Stomach (tissue), 4 donors: ENCODE measurements around the gene STON2.

Experiments used
- CTCF ChIP-seq, 7 experiments: fragments of 450-650 bp in 4 of 7; fragments of 200-600 bp in 3 of 7; sonication (generic) in 3 of 7; IDR thresholded peaks; one replicate each; pipeline ENCODE4 v1.5.1; 2016 to 2019; ENCODE audit warnings: antibody characterized with exemption in 7 of 7, control low read depth in 2 of 7, mild to moderate bottlenecking in 1 of 7
- EP300 ChIP-seq: sonication (generic); formaldehyde crosslinking; IDR thresholded peaks from one replicate; pipeline ENCODE4 v1.6.1; 2017; ENCODE audit warnings: antibody characterized with exemption
- POLR2AphosphoS5 ChIP-seq, 3 donors: sonication (generic); formaldehyde crosslinking; IDR thresholded peaks; one replicate each; pipeline ENCODE4 v1.6.1; 2016; ENCODE audit warnings: antibody characterized with exemption in 3 of 3

- TF ChIP-seq EP300 (no peak), POLR2AphosphoS5 (IDR thresholded peaks at IDR 0.05) (no peak), CTCF (IDR thresholded peaks at IDR 0.05) (no peak)
Measured at GRCh38 chr14:81246461-81247270, 153.5 kb downstream of the STON2 start.
